ENCODE measurements around the gene NECTIN1. TPM values are rescaled to one million over a fixed set of nuclear protein-coding genes. Genes with fewer than 3 reads are reported as not detected.

NECTIN1 gene
- total RNA-seq, 1 donor from 2014 or later = 2.6 TPM

GRCh38 chr11:119716582-119717498 lies 12.2 kb downstream of the NECTIN1 start:
- intact Hi-C loops (cut with micrococcal nuclease) = no loop called here

GRCh38 chr11:119714590-119714989 lies 14.4 kb downstream of the NECTIN1 start:
- intact Hi-C loops (cut with micrococcal nuclease) = no loop called here

- intact Hi-C loops (cut with micrococcal nuclease) = no loop called here
Observed at GRCh38 chr11:119714189-119714588, 14.8 kb downstream of the NECTIN1 start.

GRCh38 chr11:119713359-119714040 lies 15.5 kb downstream of the NECTIN1 start:
- intact Hi-C loops (cut with micrococcal nuclease) = no loop called here

- intact Hi-C loops (cut with micrococcal nuclease) = no loop called here
Observed at GRCh38 chr11:119712459-119713358, 16.3 kb downstream of the NECTIN1 start.

- intact Hi-C loops (cut with micrococcal nuclease) = no loop called here
Observed at GRCh38 chr11:119712006-119712405, 17.0 kb downstream of the NECTIN1 start.

- intact Hi-C loops (cut with micrococcal nuclease) = no loop called here
Observed at GRCh38 chr11:119711476-119711875, 17.5 kb downstream of the NECTIN1 start.

GRCh38 chr11:119710417-119710816 lies 18.6 kb downstream of the NECTIN1 start:
- intact Hi-C loops (cut with micrococcal nuclease) = no loop called here

- intact Hi-C loops (cut with micrococcal nuclease) = no loop called here
Observed at GRCh38 chr11:119709638-119710346, 19.2 kb downstream of the NECTIN1 start.

- intact Hi-C loops (cut with micrococcal nuclease) = no loop called here
Observed at GRCh38 chr11:119709171-119709570, 19.8 kb downstream of the NECTIN1 start.

GRCh38 chr11:119708384-119708783 lies 20.6 kb downstream of the NECTIN1 start:
- intact Hi-C loops (cut with micrococcal nuclease) = no loop called here

- intact Hi-C loops (cut with micrococcal nuclease) = no loop called here
Observed at GRCh38 chr11:119706887-119707286, 22.1 kb downstream of the NECTIN1 start.

- intact Hi-C loops (cut with micrococcal nuclease) = no loop called here
Observed at GRCh38 chr11:119706029-119706428, 23.0 kb downstream of the NECTIN1 start.

GRCh38 chr11:119705362-119705761 lies 23.6 kb downstream of the NECTIN1 start:
- intact Hi-C loops (cut with micrococcal nuclease) = no loop called here

- intact Hi-C loops (cut with micrococcal nuclease) = no loop called here
Observed at GRCh38 chr11:119704849-119705248, 24.2 kb downstream of the NECTIN1 start.

GRCh38 chr11:119701591-119702549 lies 27.1 kb downstream of the NECTIN1 start:
- intact Hi-C loops (cut with micrococcal nuclease) = no loop called here

- intact Hi-C loops (cut with micrococcal nuclease) = no loop called here
Observed at GRCh38 chr11:119700536-119701346, 28.3 kb downstream of the NECTIN1 start.

- intact Hi-C loops (cut with micrococcal nuclease) = no loop called here
Observed at GRCh38 chr11:119700030-119700429, 29.0 kb downstream of the NECTIN1 start.

GRCh38 chr11:119699227-119699626 lies 29.8 kb downstream of the NECTIN1 start:
- intact Hi-C loops (cut with micrococcal nuclease) = no loop called here

All from T-helper 2 cell treated with Interferon-gamma antibody and Interleukin-4, amounts not matched to agents 100 ng/mL and 5 ng/mL, for 36 hours (primary cell).